Adrenal gland (tissue), 5 donors: ENCODE measurements around the gene KBTBD4.

Source experiments
- CTCF ChIP-seq, 6 experiments: fragments of 450-650 bp in 4 of 6; fragments of 200-600 bp in 2 of 6; sonication (generic) in 1 of 6; IDR thresholded peaks; 1 replicate in 5 of 6; 2 replicates in 1 of 6; pipeline versions ENCODE4 v1.5.1 to v1.8.0; 2016 to 2021; ENCODE audit warnings: antibody characterized with exemption in 6 of 6, mild to moderate bottlenecking in 2 of 6, moderate library complexity in 1 of 6
- POLR2A ChIP-seq, 2 donors: fragments of 450-650 bp; IDR thresholded peaks; one replicate each; pipeline ENCODE4 v1.6.1; 2017; ENCODE audit warnings: antibody characterized with exemption in 2 of 2, mild to moderate bottlenecking in 2 of 2, moderate library complexity in 1 of 2
- donor health status: DM: no; HTN: no; CAD: no.

DNA sequence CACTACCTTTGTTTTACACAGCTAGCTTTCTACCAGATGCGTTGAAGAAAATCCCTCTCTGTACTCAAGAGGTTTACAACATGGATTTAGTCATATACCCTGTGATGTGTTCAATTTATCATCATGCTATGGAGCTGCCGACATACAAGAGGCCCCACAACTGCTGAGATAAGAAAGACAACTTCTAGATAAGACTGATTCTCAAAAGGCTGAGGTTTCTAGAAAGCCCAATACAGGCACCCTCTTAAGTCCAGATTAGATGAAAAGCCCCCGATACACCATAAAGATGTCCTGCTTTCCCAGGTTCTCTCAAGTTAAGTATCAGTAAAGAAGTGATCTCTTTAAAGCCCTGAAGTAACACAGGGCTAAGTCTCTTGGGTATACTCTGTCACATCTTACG lies 49.3 kb upstream of the KBTBD4 start:
- no peak for TF ChIP-seq CTCF (IDR thresholded peaks at IDR 0.05)
- TF ChIP-seq POLR2A (IDR thresholded peaks at IDR 0.05), result no peak
